B cell (primary cell): Measurements from ENCODE around the gene CCDC117. TPM values are rescaled to one million over a fixed set of nuclear protein-coding genes. Genes with fewer than 3 reads are reported as not detected.

Source experiments
- ATAC-seq: fragments of 200-7000 bp; cut with Tn5 transposase; one replicate; pipeline ENCODE4 v1.10.0; 2021; ENCODE audit warnings: low read depth, mild to moderate bottlenecking, moderate number of reproducible peaks, moderate library complexity
- CTCF ChIA-PET: fragments of 350-600 bp; sonication (Branson Sonifier 250); formaldehyde crosslinking; loops from one replicate; lab custom pipeline; 2021; ENCODE audit warnings: antibody characterized with exemption, inconsistent platforms; lab: Charles Lee
- POLR2A ChIA-PET: fragments of 350-600 bp; sonication (Branson Sonifier 250); formaldehyde crosslinking; loops from one replicate; lab custom pipeline; 2021; ENCODE audit warnings: antibody characterized with exemption; lab: Charles Lee
- DNase-seq: peaks from one replicate; pipeline ENCODE4 v3.0.0; 2013
- H2AFZ ChIP-seq: 2 replicates; pipeline ENCODE4 v1.6.1; 2012; ENCODE audit warnings: mild to moderate bottlenecking, low read depth, low read length; ENCODE audit not compliant: insufficient read depth, poor library complexity, severe bottlenecking
- H3K27ac ChIP-seq, 2 donors: 1 replicate in 1 of 2; 2 replicates in 1 of 2; pipeline ENCODE4 v1.5.1; 2012 to 2013; ENCODE audit warnings: low read length in 2 of 2, mild to moderate bottlenecking in 2 of 2, moderate library complexity in 1 of 2
- H3K27me3 ChIP-seq, 4 experiments: fragments of 200-600 bp in 1 of 4; sonication (generic) in 1 of 4; replicated peaks in 1 of 4; 1 replicate in 2 of 4; 2 replicates in 2 of 4; pipeline versions ENCODE4 v1.6.1 to v1.7.0; 2013 to 2016; ENCODE audit warnings: low read length in 3 of 4, mild to moderate bottlenecking in 2 of 4, mixed read lengths in 1 of 4, moderate library complexity in 1 of 4; ENCODE audit not compliant: insufficient read depth in 4 of 4, control insufficient read depth in 3 of 4; ENCODE audit errors: control extremely low read depth in 1 of 4
- H3K36me3 ChIP-seq, 2 experiments: replicated peaks in 1 of 2; 1 replicate in 1 of 2; 2 replicates in 1 of 2; pipeline versions ENCODE4 v1.6.1 to v1.7.1; 2013; ENCODE audit warnings: low read length in 1 of 2; ENCODE audit not compliant: insufficient read depth in 2 of 2, control insufficient read depth in 1 of 2; ENCODE audit errors: control extremely low read depth in 1 of 2, extremely low read depth in 1 of 2
- H3K4me1 ChIP-seq, 2 donors: fragments of 200-600 bp in 1 of 2; sonication (generic) in 1 of 2; 1 replicate in 1 of 2; 2 replicates in 1 of 2; pipeline versions ENCODE4 v1.5.1 to v1.6.1; 2013 to 2017; ENCODE audit warnings: low read length in 2 of 2; ENCODE audit not compliant: control insufficient read depth in 2 of 2, insufficient read depth in 2 of 2
- H3K4me2 ChIP-seq: replicated peaks from 2 replicates; pipeline ENCODE3; 2012; ENCODE audit warnings: mild to moderate bottlenecking, low read depth, low read length; ENCODE audit not compliant: poor library complexity, severe bottlenecking
- H3K4me3 ChIP-seq, 5 experiments: fragments of 200-600 bp in 1 of 5; sonication (generic) in 1 of 5; 1 replicate in 3 of 5; 2 replicates in 2 of 5; pipeline versions ENCODE4 v1.5.1 to v1.7.0; 2011 to 2016; ENCODE audit warnings: low read length in 4 of 5, mild to moderate bottlenecking in 4 of 5, low read depth in 2 of 5, control low read depth in 1 of 5, moderate library complexity in 1 of 5; ENCODE audit not compliant: insufficient read depth in 1 of 5; ENCODE audit errors: control extremely low read depth in 1 of 5, extremely low read depth in 1 of 5
- H3K79me2 ChIP-seq: fragments of 200-600 bp; sonication (generic); one replicate; pipeline ENCODE4 v1.6.0; 2016; ENCODE audit warnings: low read length; ENCODE audit not compliant: control insufficient read depth, insufficient read depth
- H3K9ac ChIP-seq: fragments of 200-600 bp; sonication (generic); 2 replicates; pipeline ENCODE4 v1.6.1; 2017; ENCODE audit warnings: mild to moderate bottlenecking, low read length, moderate library complexity
- H3K9me3 ChIP-seq, 3 donors: one replicate each; pipeline versions ENCODE4 v1.6.1 to v1.7.1; 2013; ENCODE audit warnings: low read length in 2 of 3; ENCODE audit not compliant: control insufficient read depth in 2 of 3, insufficient read depth in 1 of 3; ENCODE audit errors: control extremely low read depth in 1 of 3
- H4K20me1 ChIP-seq: 2 replicates; pipeline ENCODE4 v1.6.0; 2012; ENCODE audit warnings: mild to moderate bottlenecking, low read length; ENCODE audit not compliant: insufficient read depth, control insufficient read depth, poor library complexity, severe bottlenecking
- H3K27ac Mint-ChIP-seq: one replicate; pipeline ENCODE4 v1.8.0; 2021; ENCODE audit warnings: mixed read lengths
- H3K27me3 Mint-ChIP-seq: one replicate; pipeline ENCODE4 v1.8.0; 2021; ENCODE audit warnings: mixed read lengths
- H3K4me1 Mint-ChIP-seq: one replicate; pipeline ENCODE4 v1.8.0; 2021; ENCODE audit warnings: mixed read lengths
- H3K4me3 Mint-ChIP-seq: one replicate; pipeline ENCODE4 v1.8.0; 2021; ENCODE audit warnings: mixed read lengths
- H3K9me3 Mint-ChIP-seq: one replicate; pipeline ENCODE4 v1.8.0; 2022; ENCODE audit warnings: mixed read lengths; ENCODE audit not compliant: insufficient read depth
- EZH2 ChIP-seq: IDR thresholded peaks from 2 replicates; pipeline ENCODE4 v1.6.1; 2012; ENCODE audit warnings: borderline replicate concordance, low read depth, mild to moderate bottlenecking, moderate library complexity, low read length; ENCODE audit not compliant: insufficient read depth, poor library complexity, severe bottlenecking
- WGBS: methylation state at CpG from one replicate; pipeline ENCODE4 v1.1.5; 2013; ENCODE audit warnings: missing lambda C conversion rate; ENCODE audit not compliant: insufficient coverage; 5-methylcytosine and 5-hydroxymethylcytosine counted together
- intact Hi-C: fragments of 100-400 bp; cut with micrococcal nuclease; formaldehyde crosslinking; loops from one replicate; pipeline ENCODE4 v1.10.0; 2022
- polyA plus RNA-seq: library from polyadenylated mRNA; depleted of rRNA; stranded (reverse); fragments of >200 nt; gene quantifications from 2 replicates; pipeline ENCODE4 v1.2.3, GENCODE V29; 2012
- total RNA-seq, 2 donors: library from RNA; stranded (reverse); fragments of 120-200 nt in 1 of 2; gene quantifications; 1 replicate in 1 of 2; 2 replicates in 1 of 2; pipeline versions ENCODE4 v1.2.3 to v1.2.4, GENCODE V29; 2013 to 2022
- TF ChIP-seq, protein P1 (sequence below): fragments of 200-600 bp; IDR thresholded peaks from one replicate; pipeline ENCODE4 v1.8.0; 2022; ENCODE audit warnings: antibody characterized with exemption, mild to moderate bottlenecking

Gene CCDC117
- total and polyA plus RNA-seq, 2 donors (not counting 1 experiment from before 2014, with no cell fraction given): 7.7 to 25.6 TPM

DNA sequence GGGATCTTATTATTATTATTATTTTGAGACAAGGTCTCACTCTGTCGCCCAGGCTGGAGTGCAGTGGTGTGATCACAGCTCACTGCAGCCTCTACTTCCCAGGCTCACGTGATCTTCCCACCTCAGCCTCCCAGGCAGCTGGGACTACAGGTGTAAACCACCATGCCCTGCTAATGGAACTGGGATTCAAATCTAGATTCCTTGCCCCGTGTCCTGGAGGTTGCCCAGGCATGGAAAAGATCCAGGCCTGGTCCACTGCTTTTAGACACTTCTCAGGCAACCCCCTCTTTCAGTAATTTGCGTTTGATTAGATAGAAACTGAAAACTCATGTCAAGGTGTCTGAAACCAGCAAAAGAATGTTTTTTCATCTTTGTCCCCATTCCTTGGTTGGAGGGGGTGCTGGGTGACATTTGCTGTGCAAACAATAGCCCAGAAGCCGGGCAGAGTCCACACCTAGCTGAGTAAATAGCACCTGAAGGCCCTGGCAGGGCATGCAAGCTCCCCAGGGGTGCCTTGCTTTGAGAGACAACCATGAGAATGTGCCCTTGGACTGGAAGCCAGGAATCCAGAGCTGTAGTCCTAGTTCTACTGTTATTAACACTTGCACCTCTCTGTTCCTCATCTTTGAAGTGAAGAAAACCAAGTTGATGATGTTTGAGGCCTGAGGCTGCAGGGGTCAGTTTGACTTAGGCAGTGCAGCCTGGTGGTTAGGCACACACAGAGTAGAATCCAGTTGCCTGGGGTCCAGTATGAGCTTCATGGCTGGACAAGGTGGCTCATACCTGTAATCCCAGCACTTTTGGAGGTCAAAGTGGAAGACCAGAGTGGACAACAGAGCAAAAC is 47.0 kb downstream of the CCDC117 start:
- 60% methylated on average over 3 of the region's 5 CpGs for WGBS
- ChIA-PET CTCF (interaction anchor here (0.6 to 4.4 kb wide), 6 partner anchors 10 to 221 kb away, joined by 3 to 24 read pairs (median 4); no protein-coding TSS in a partner anchor), POLR2A (no interaction called here)
- intact Hi-C loops: no loop called here
- no peaks in the 10 kb centered on the region for H3K27me3 Mint-ChIP-seq
- Histone ChIP-seq H3K36me3 (no peaks in the 10 kb centered on the region), H3K9ac (no peak overlapping the region), H3K27ac (no peak overlapping the region), H3K4me2 (peak overlapping the region; percentile 33), H3K79me2 (no peaks in the 10 kb centered on the region), H3K27me3 (no peaks in the 10 kb centered on the region), H3K4me1 (peaks cover 13 to 20% of the 10 kb centered on the region in 2 donors), H3K4me3 (no peak overlapping the region), H3K9me3 (no peaks in the 10 kb centered on the region), H2AFZ (no peak overlapping the region), H4K20me1 (no peaks in the 10 kb centered on the region)
- ATAC-seq (no peak), DNase-seq (no peak)
- H3K4me3 Mint-ChIP-seq: no peak overlapping the region
- no peaks in the 10 kb centered on the region for H3K9me3 Mint-ChIP-seq
- TF ChIP-seq, protein P1, sequence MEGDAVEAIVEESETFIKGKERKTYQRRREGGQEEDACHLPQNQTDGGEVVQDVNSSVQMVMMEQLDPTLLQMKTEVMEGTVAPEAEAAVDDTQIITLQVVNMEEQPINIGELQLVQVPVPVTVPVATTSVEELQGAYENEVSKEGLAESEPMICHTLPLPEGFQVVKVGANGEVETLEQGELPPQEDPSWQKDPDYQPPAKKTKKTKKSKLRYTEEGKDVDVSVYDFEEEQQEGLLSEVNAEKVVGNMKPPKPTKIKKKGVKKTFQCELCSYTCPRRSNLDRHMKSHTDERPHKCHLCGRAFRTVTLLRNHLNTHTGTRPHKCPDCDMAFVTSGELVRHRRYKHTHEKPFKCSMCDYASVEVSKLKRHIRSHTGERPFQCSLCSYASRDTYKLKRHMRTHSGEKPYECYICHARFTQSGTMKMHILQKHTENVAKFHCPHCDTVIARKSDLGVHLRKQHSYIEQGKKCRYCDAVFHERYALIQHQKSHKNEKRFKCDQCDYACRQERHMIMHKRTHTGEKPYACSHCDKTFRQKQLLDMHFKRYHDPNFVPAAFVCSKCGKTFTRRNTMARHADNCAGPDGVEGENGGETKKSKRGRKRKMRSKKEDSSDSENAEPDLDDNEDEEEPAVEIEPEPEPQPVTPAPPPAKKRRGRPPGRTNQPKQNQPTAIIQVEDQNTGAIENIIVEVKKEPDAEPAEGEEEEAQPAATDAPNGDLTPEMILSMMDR: no peak
- no peak for TF ChIP-seq EZH2
- H3K4me1 Mint-ChIP-seq: peaks cover 25% of the 10 kb centered on the region
- H3K27ac Mint-ChIP-seq: no peak overlapping the region

DNA sequence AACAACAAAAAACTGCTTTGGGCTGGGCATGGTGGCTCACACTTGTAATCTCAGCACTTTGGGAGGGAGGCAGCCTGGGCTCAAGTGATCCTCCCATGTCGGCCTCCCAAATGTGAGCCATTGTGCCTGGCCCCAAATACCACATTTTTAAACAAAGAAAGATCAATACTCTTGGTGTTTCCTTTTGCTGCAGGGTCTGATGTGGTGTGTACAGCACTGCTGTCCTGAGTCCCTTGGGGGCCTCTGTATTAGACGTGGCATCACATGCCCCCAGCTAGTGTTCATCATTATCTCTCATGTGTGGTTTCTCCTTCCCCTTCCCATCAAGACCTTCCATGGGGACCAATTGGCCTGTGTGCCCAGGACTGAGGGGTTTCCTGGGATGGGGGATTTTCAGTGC is 48.4 kb downstream of the CCDC117 start:
- Mint-ChIP-seq H3K9me3 (no peaks in the 10 kb centered on the region), H3K27me3 (no peaks in the 10 kb centered on the region), H3K4me1 (peaks cover 25% of the 10 kb centered on the region), H3K4me3 (no peak overlapping the region), H3K27ac (no peak overlapping the region)
- CTCF ChIA-PET: interaction anchor here (1.2 to 4.4 kb wide), 3 partner anchors 8 to 220 kb away, joined by 4 to 24 read pairs (median 20); no protein-coding TSS in a partner anchor
- H2AFZ ChIP-seq: no peak overlapping the region
- intact Hi-C loops: no loop called here
- H3K36me3 ChIP-seq: no peaks in the 10 kb centered on the region
- TF ChIP-seq EZH2: no peak
- TF ChIP-seq, protein P1: no peak
- no peaks in the 10 kb centered on the region for H3K27me3 ChIP-seq
- H3K9me3 ChIP-seq: no peaks in the 10 kb centered on the region
- WGBS: 83% methylated on average over 1 of the region's 2 CpGs
- no peaks in the 10 kb centered on the region for H3K79me2 ChIP-seq
- H3K4me2 ChIP-seq: no peak overlapping the region
- ATAC-seq (no peak), DNase-seq (no peak)
- POLR2A ChIA-PET: interaction anchor here (0.6 kb wide), 1 partner anchor 28 kb away, joined by 4 read pairs; no protein-coding TSS in a partner anchor
- no peaks in the 10 kb centered on the region for H4K20me1 ChIP-seq
- no peak overlapping the region for H3K27ac ChIP-seq
- H3K4me3 ChIP-seq: no peak overlapping the region
- H3K4me1 ChIP-seq: peaks cover 13 to 20% of the 10 kb centered on the region in 2 donors
- H3K9ac ChIP-seq: no peak overlapping the region
